GM21825 (cell line): ENCODE data around the gene SLX4IP.
"Not testable (repeated sequence)": the region's sequence is repeated elsewhere in the genome, so short reads cannot be mapped to it uniquely, and the experiment has no call there.

Experiments used
- ATAC-seq: cut with Tn5 transposase; IDR thresholded peaks from one replicate; pipeline ENCODE4 v1.9.1; 2021; ENCODE audit warnings: mild to moderate bottlenecking, moderate library complexity; ENCODE audit not compliant: unreplicated experiment

SLX4IP gene

GRCh38 chr20:10595985-10596384 lies 160.9 kb downstream of the SLX4IP start:
- no peak for ATAC-seq

- no peak for ATAC-seq
These were observed 161.6 kb downstream of the SLX4IP start for GRCh38 chr20:10596710-10597121.

- ATAC-seq = no peak
These were observed 162.5 kb downstream of the SLX4IP start for GRCh38 chr20:10597637-10598036.

- no peak for ATAC-seq
These were observed 167.2 kb downstream of the SLX4IP start for GRCh38 chr20:10602221-10602871.

- ATAC-seq = no peak
These were observed 168.3 kb downstream of the SLX4IP start for GRCh38 chr20:10603378-10603777.

- no peak for ATAC-seq
These were observed 169.1 kb downstream of the SLX4IP start for GRCh38 chr20:10603971-10604864.

- ATAC-seq = no peak
These were observed 169.8 kb downstream of the SLX4IP start for GRCh38 chr20:10604865-10605440.

- no peak for ATAC-seq
These were observed 170.6 kb downstream of the SLX4IP start for GRCh38 chr20:10605547-10606195.

- ATAC-seq = no peak
These were observed 174.2 kb downstream of the SLX4IP start for GRCh38 chr20:10609276-10609675.

GRCh38 chr20:10609770-10610169 lies 174.7 kb downstream of the SLX4IP start:
- no peak for ATAC-seq

- no peak for ATAC-seq
These were observed 175.1 kb downstream of the SLX4IP start for GRCh38 chr20:10610251-10610650.

GRCh38 chr20:10611357-10611756 lies 176.3 kb downstream of the SLX4IP start:
- ATAC-seq = no peak

GRCh38 chr20:10613426-10613825 lies 178.3 kb downstream of the SLX4IP start:
- not testable (repeated sequence) for ATAC-seq

- ATAC-seq = no peak
These were observed 178.8 kb downstream of the SLX4IP start for GRCh38 chr20:10613911-10614310.

GRCh38 chr20:10616212-10616611 lies 181.1 kb downstream of the SLX4IP start:
- ATAC-seq = no peak

GRCh38 chr20:10617549-10618133 lies 182.5 kb downstream of the SLX4IP start:
- ATAC-seq = not testable (repeated sequence)

- ATAC-seq = no peak
These were observed 183.6 kb downstream of the SLX4IP start for GRCh38 chr20:10618611-10619245.

GRCh38 chr20:10619427-10619826 lies 184.3 kb downstream of the SLX4IP start:
- no peak for ATAC-seq

GRCh38 chr20:10621149-10621548 lies 186.0 kb downstream of the SLX4IP start:
- ATAC-seq = no peak

GRCh38 chr20:10622657-10623418 lies 187.7 kb downstream of the SLX4IP start:
- no peak for ATAC-seq
